H9 (cell line): ENCODE results near the gene FPR2. TPM values are rescaled to one million over a fixed set of nuclear protein-coding genes. Genes with fewer than 3 reads are reported as not detected.

Source experiments
- DNase-seq: peaks from one replicate; pipeline ENCODE4 v3.0.0-alpha.2; 2017
- H2AFZ ChIP-seq: one replicate; pipeline ENCODE4 v1.6.1; 2013; ENCODE audit warnings: mild to moderate bottlenecking, low read length, control low read depth, moderate library complexity
- H2AK5ac ChIP-seq: 2 replicates; pipeline ENCODE4 v1.6.1; 2013; ENCODE audit warnings: low read length, control low read depth, mixed read lengths; ENCODE audit not compliant: insufficient read length
- H2BK120ac ChIP-seq: one replicate; pipeline ENCODE4 v1.6.1; 2013; ENCODE audit warnings: low read depth, mild to moderate bottlenecking, low read length, control low read depth, inconsistent platforms; ENCODE audit not compliant: poor library complexity, severe bottlenecking
- H2BK12ac ChIP-seq: 2 replicates; pipeline ENCODE4 v1.6.1; 2013; ENCODE audit warnings: low read length, control low read depth, mixed read lengths, low read depth; ENCODE audit not compliant: insufficient read length
- H2BK15ac ChIP-seq: 2 replicates; pipeline ENCODE4 v1.6.1; 2013; ENCODE audit warnings: low read depth, low read length, control low read depth
- H2BK20ac ChIP-seq: one replicate; pipeline ENCODE4 v1.6.1; 2013; ENCODE audit warnings: low read depth, mild to moderate bottlenecking, low read length, control low read depth, inconsistent platforms; ENCODE audit not compliant: poor library complexity, severe bottlenecking
- H2BK5ac ChIP-seq: 2 replicates; pipeline ENCODE4 v1.6.1; 2013; ENCODE audit warnings: low read length, control low read depth, mixed read lengths; ENCODE audit not compliant: insufficient read length
- H3K14ac ChIP-seq: 2 replicates; pipeline ENCODE4 v1.6.1; 2013; ENCODE audit warnings: low read length, control low read depth; ENCODE audit not compliant: insufficient read depth
- H3K18ac ChIP-seq: 2 replicates; pipeline ENCODE4 v1.6.1; 2013; ENCODE audit warnings: low read depth, mild to moderate bottlenecking, mixed read lengths, low read length, control low read depth; ENCODE audit not compliant: insufficient read length
- H3K23ac ChIP-seq: 2 replicates; pipeline ENCODE4 v1.6.1; 2013; ENCODE audit warnings: low read length, control low read depth, mixed read lengths, low read depth; ENCODE audit not compliant: insufficient read length
- H3K23me2 ChIP-seq: 2 replicates; pipeline ENCODE4 v1.6.1; 2013; ENCODE audit warnings: low read depth, mild to moderate bottlenecking, mixed read lengths, low read length, control low read depth; ENCODE audit not compliant: insufficient read length, poor library complexity, severe bottlenecking
- H3K27ac ChIP-seq: 2 replicates; pipeline ENCODE4 v1.5.1; 2013; ENCODE audit warnings: low read length, control low read depth, mixed read lengths, low read depth; ENCODE audit not compliant: insufficient read length
- H3K27me3 ChIP-seq: 2 replicates; pipeline ENCODE4 v1.6.1; 2013; ENCODE audit warnings: low read length, control low read depth, inconsistent platforms; ENCODE audit not compliant: insufficient read depth
- H3K4ac ChIP-seq: 2 replicates; pipeline ENCODE4 v1.6.1; 2013; ENCODE audit warnings: low read depth, mild to moderate bottlenecking, control low read depth, inconsistent platforms, low read length, moderate library complexity
- H3K4me1 ChIP-seq: 2 replicates; pipeline ENCODE4 v1.6.1; 2013; ENCODE audit warnings: low read length, control low read depth, inconsistent platforms; ENCODE audit not compliant: insufficient read depth
- H3K4me2 ChIP-seq: 2 replicates; pipeline ENCODE4 v1.6.1; 2013; ENCODE audit warnings: low read length, control low read depth, mixed read lengths; ENCODE audit not compliant: insufficient read length, insufficient read depth
- H3K56ac ChIP-seq: 2 replicates; pipeline ENCODE4 v1.6.1; 2013; ENCODE audit warnings: low read depth, mild to moderate bottlenecking, mixed read lengths, low read length, control low read depth; ENCODE audit not compliant: insufficient read length
- H3K79me1 ChIP-seq: 2 replicates; pipeline ENCODE4 v1.6.1; 2013; ENCODE audit warnings: low read depth, mild to moderate bottlenecking, moderate library complexity, low read length, control low read depth, inconsistent platforms; ENCODE audit not compliant: insufficient read depth, poor library complexity, severe bottlenecking
- H3K79me2 ChIP-seq: 2 replicates; pipeline ENCODE4 v1.6.1; 2013; ENCODE audit warnings: low read length, control low read depth, inconsistent platforms; ENCODE audit not compliant: insufficient read depth
- H3K9ac ChIP-seq: 2 replicates; pipeline ENCODE4 v1.6.1; 2013; ENCODE audit warnings: low read length, control low read depth, mixed read lengths; ENCODE audit not compliant: insufficient read length; ENCODE audit errors: extremely low read depth
- H3K9me3 ChIP-seq: one replicate; pipeline ENCODE4 v1.6.1; 2013; ENCODE audit warnings: low read depth, low read length, inconsistent platforms; ENCODE audit not compliant: control insufficient read depth
- H3T11ph ChIP-seq: one replicate; pipeline ENCODE4 v1.6.1; 2013; ENCODE audit warnings: mild to moderate bottlenecking, low read length, control low read depth, inconsistent platforms
- H4K20me1 ChIP-seq: one replicate; pipeline ENCODE4 v1.6.1; 2013; ENCODE audit not compliant: control insufficient read depth, insufficient read length, insufficient read depth
- H4K5ac ChIP-seq: 2 replicates; pipeline ENCODE4 v1.6.1; 2013; ENCODE audit warnings: low read depth, mild to moderate bottlenecking, mixed read lengths, low read length, control low read depth; ENCODE audit not compliant: insufficient read length
- H4K8ac ChIP-seq: replicated peaks from 2 replicates; pipeline ENCODE4 v1.6.1; 2013; ENCODE audit warnings: low read length, control low read depth, mixed read lengths, low read depth; ENCODE audit not compliant: insufficient read length
- H4K91ac ChIP-seq: 2 replicates; pipeline ENCODE4 v1.6.1; 2013; ENCODE audit warnings: low read depth, mild to moderate bottlenecking, moderate library complexity, mixed read lengths, low read length, control low read depth; ENCODE audit not compliant: insufficient read length
- H3K27ac Mint-ChIP-seq, 3 experiments: 2 replicates in 2 of 3; 3 replicates in 1 of 3; pipeline ENCODE4 v1.8.0; 2020 to 2021; ENCODE audit warnings: mixed read lengths in 3 of 3, mild to moderate bottlenecking in 1 of 3, moderate library complexity in 1 of 3
- H3K27me3 Mint-ChIP-seq: 2 replicates; pipeline ENCODE4 v1.8.0; 2021; ENCODE audit warnings: low read depth, mild to moderate bottlenecking, moderate library complexity, mixed read lengths
- H3K36me3 Mint-ChIP-seq, 3 experiments: 2 replicates in 2 of 3; 3 replicates in 1 of 3; pipeline ENCODE4 v1.8.0; 2020 to 2021; ENCODE audit warnings: low read depth in 3 of 3, mixed read lengths in 3 of 3; ENCODE audit not compliant: insufficient read depth in 1 of 3
- H3K4me1 Mint-ChIP-seq, 2 experiments: 2 replicates each; pipeline ENCODE4 v1.8.0; 2020; ENCODE audit warnings: mixed read lengths in 2 of 2
- H3K4me3 Mint-ChIP-seq, 2 experiments: 2 replicates in 1 of 2; 3 replicates in 1 of 2; pipeline ENCODE4 v1.8.0; 2020 to 2021; ENCODE audit warnings: mild to moderate bottlenecking in 2 of 2, mixed read lengths in 2 of 2, moderate library complexity in 1 of 2
- H3K9me3 Mint-ChIP-seq, 2 experiments: 2 replicates in 1 of 2; 3 replicates in 1 of 2; pipeline ENCODE4 v1.8.0; 2020; ENCODE audit warnings: mild to moderate bottlenecking in 2 of 2, mixed read lengths in 2 of 2, moderate library complexity in 1 of 2
- CTCF ChIP-seq: fragments of 200-600 bp; sonication (generic); conservative IDR thresholded peaks from 3 replicates; pipeline ENCODE4 v1.8.0; 2021; ENCODE audit warnings: antibody characterized with exemption, mild to moderate bottlenecking
- WGBS: extraction: QIAGEN DNeasy Blood & Tissue Kit; methylation state at CpG from one replicate; pipeline ENCODE4 v1.1.7; 2013; ENCODE audit warnings: missing lambda C conversion rate, low lambda C conversion rate, mixed read lengths; ENCODE audit not compliant: insufficient read length; ENCODE audit errors: extremely low coverage; 5-methylcytosine and 5-hydroxymethylcytosine counted together
- total RNA-seq: library from RNA; stranded (reverse); gene quantifications from 2 replicates; pipeline ENCODE4 v1.2.1, GENCODE V29; 2021

The FPR2 gene
- total RNA-seq, 1 experiment from 2014 or later = not detected

GRCh38 chr19:51786646-51787494, 25.9 kb downstream of the FPR2 start:
- no peak overlapping the region for H3K4ac ChIP-seq
- H3K9me3 ChIP-seq = no peaks in the 10 kb centered on the region
- H3K56ac ChIP-seq = no peak overlapping the region
- no peak overlapping the region for H4K8ac ChIP-seq
- no peak for DNase-seq
- H3K79me1 ChIP-seq = no peaks in the 10 kb centered on the region
- no peak overlapping the region for H3K4me2 ChIP-seq
- no peak overlapping the region for H3K14ac ChIP-seq
- TF ChIP-seq CTCF = no peak
- no peaks in the 10 kb centered on the region for H3K23me2 ChIP-seq
- H4K5ac ChIP-seq = no peak overlapping the region
- H2AK5ac ChIP-seq = no peak overlapping the region
- peaks cover 0 to 6% (median 0%) of the 10 kb centered on the region in 3 experiments; a peak in 1 of 7 replicates for H3K36me3 Mint-ChIP-seq
- peaks cover 30 to 50% of the 10 kb centered on the region in 2 experiments for H3K9me3 Mint-ChIP-seq
- H3K27me3 Mint-ChIP-seq = peaks cover 12% of the 10 kb centered on the region
- H3K23ac ChIP-seq = no peak overlapping the region
- no peak overlapping the region for H2BK5ac ChIP-seq
- WGBS = no CpG with 5 or more reads among the region's 6 CpGs
- H3K27me3 ChIP-seq = no peaks in the 10 kb centered on the region
- H3K4me1 ChIP-seq = no peaks in the 10 kb centered on the region
- no peaks in the 10 kb centered on the region for H3K4me1 Mint-ChIP-seq
- H2BK20ac ChIP-seq = no peak overlapping the region
- H2BK15ac ChIP-seq = no peak overlapping the region
- no peak overlapping the region for H3K27ac ChIP-seq
- no peaks in the 10 kb centered on the region for H4K20me1 ChIP-seq
- H3T11ph ChIP-seq = no peak overlapping the region
- no peak overlapping the region for H3K9ac ChIP-seq
- no peak overlapping the region for H3K27ac Mint-ChIP-seq
- no peak overlapping the region for H2BK12ac ChIP-seq
- H3K18ac ChIP-seq = no peak overlapping the region
- no peak overlapping the region for H2BK120ac ChIP-seq
- H3K4me3 Mint-ChIP-seq = no peak overlapping the region
- no peak overlapping the region for H2AFZ ChIP-seq
- no peaks in the 10 kb centered on the region for H3K79me2 ChIP-seq
- H4K91ac ChIP-seq = no peak overlapping the region
